HepG2 (cell line): ENCODE measurements around the gene TRAF3. TPM values are rescaled to one million over a fixed set of nuclear protein-coding genes. Genes with fewer than 3 reads are reported as not detected.

Experiments
- ARID3A ChIP-seq: IDR thresholded peaks from 2 replicates; pipeline ENCODE4 v1.6.1; 2012; ENCODE audit warnings: low read depth, low read length, improper control_type of control experiment
- JUN ChIP-seq: sonication (generic); formaldehyde crosslinking; IDR thresholded peaks from 2 replicates; pipeline ENCODE4 v1.4.0; 2020; ENCODE audit warnings: mild to moderate bottlenecking, missing genetic modification reagents
- KAT8 ChIP-seq: IDR thresholded peaks from 2 replicates; pipeline ENCODE4 v1.6.1; 2016; ENCODE audit warnings: missing genetic modification reagents, missing compliant biosample characterization
- PAWR ChIP-seq: sonication (generic); formaldehyde crosslinking; IDR thresholded peaks from 2 replicates; pipeline ENCODE4 v1.4.0; 2020; ENCODE audit warnings: missing genetic modification reagents, mild to moderate bottlenecking, borderline replicate concordance
- PCBP1 ChIP-seq: fragments of 200-400 bp; formaldehyde crosslinking; IDR thresholded peaks from 2 replicates; pipeline ENCODE4 v1.6.1; 2017; ENCODE audit warnings: mild to moderate bottlenecking, low read depth, low read length, borderline replicate concordance
- RBM22 ChIP-seq: fragments of 200-400 bp; formaldehyde crosslinking; optimal IDR thresholded peaks from 2 replicates; pipeline ENCODE3; 2017; ENCODE audit warnings: mild to moderate bottlenecking, low read length, moderate library complexity
- SMC3 ChIP-seq: IDR thresholded peaks from 2 replicates; pipeline ENCODE4 v1.6.1; 2011; ENCODE audit warnings: low read length, improper control_type of control experiment
- SP5 ChIP-seq: IDR thresholded peaks from 2 replicates; pipeline ENCODE4 v1.6.1; 2016; ENCODE audit warnings: low read depth, borderline replicate concordance
- TOPORS ChIP-seq: sonication (generic); formaldehyde crosslinking; IDR thresholded peaks from 2 replicates; pipeline ENCODE4 v1.8.0; 2023; ENCODE audit warnings: mild to moderate bottlenecking, missing genetic modification reagents
- ZBTB14 ChIP-seq: sonication (generic); formaldehyde crosslinking; IDR thresholded peaks from 2 replicates; pipeline ENCODE4 v1.4.0; 2020; ENCODE audit warnings: missing genetic modification reagents
- ZBTB7B ChIP-seq: sonication (generic); formaldehyde crosslinking; IDR thresholded peaks from 2 replicates; pipeline ENCODE4 v1.4.0; 2020; ENCODE audit warnings: missing genetic modification reagents
- ZNF333 ChIP-seq: sonication (generic); formaldehyde crosslinking; IDR thresholded peaks from 2 replicates; pipeline ENCODE4 v1.4.0; 2020; ENCODE audit warnings: mild to moderate bottlenecking, missing genetic modification reagents, borderline replicate concordance
- ZNF337 ChIP-seq: sonication (generic); formaldehyde crosslinking; IDR thresholded peaks from 2 replicates; pipeline ENCODE4 v1.5.1; 2020; ENCODE audit warnings: missing genetic modification reagents, low read depth, mild to moderate bottlenecking, borderline replicate concordance
- ZNF746 ChIP-seq: sonication (generic); formaldehyde crosslinking; IDR thresholded peaks from 2 replicates; pipeline ENCODE4 v1.8.0; 2022; ENCODE audit warnings: mild to moderate bottlenecking, missing genetic modification reagents
- ZSCAN21 ChIP-seq: sonication (generic); formaldehyde crosslinking; IDR thresholded peaks from 2 replicates; pipeline ENCODE4 v1.8.0; 2022; ENCODE audit warnings: mild to moderate bottlenecking, missing genetic modification reagents, moderate library complexity, borderline replicate concordance
- polyA plus RNA-seq, 8 experiments: library from polyadenylated mRNA; depleted of rRNA in 3 of 8; stranded (reverse) in 7 of 8; unstranded in 1 of 8; fragments of >200 nt; fragmentation: Illumina TruSeq in 4 of 8; extraction: Trizol in 4 of 8; gene quantifications; 2 replicates each; pipeline versions ENCODE4 v1.2.1 to v1.2.3, GENCODE V29; 2011 to 2016; ENCODE audit warnings: low read depth in 4 of 8, missing spikeins in 1 of 8, mixed read lengths in 1 of 8; ENCODE audit not compliant: insufficient read depth in 1 of 8
- total RNA-seq, 5 experiments: library from RNA; depleted of rRNA; stranded (reverse); fragments of >200 nt; fragmentation: Illumina TruSeq; extraction: Trizol; gene quantifications; 2 replicates each; pipeline ENCODE4 v1.2.3, GENCODE V29; 2016; ENCODE audit warnings: low read depth in 1 of 5
- TF ChIP-seq, protein P1 (sequence below): sonication (generic); formaldehyde crosslinking; IDR thresholded peaks from 2 replicates; pipeline ENCODE4 v1.4.0; 2020; ENCODE audit warnings: missing genetic modification reagents
- TF ChIP-seq, protein P2 (sequence below): sonication (generic); formaldehyde crosslinking; IDR thresholded peaks from 2 replicates; pipeline ENCODE4 v1.9.0; 2021; ENCODE audit warnings: missing genetic modification reagents, borderline replicate concordance
- TF ChIP-seq, protein P3 (sequence below): sonication (generic); formaldehyde crosslinking; IDR thresholded peaks from 2 replicates; pipeline ENCODE4 v1.4.0; 2020; ENCODE audit warnings: missing genetic modification reagents, mild to moderate bottlenecking, borderline replicate concordance

Gene TRAF3
- total and polyA plus RNA-seq, 2 of the 13 experiments (the other 11 are each of a cell fraction or from before 2014, with no cell fraction given), result 6.9 to 12.2 TPM

DNA sequence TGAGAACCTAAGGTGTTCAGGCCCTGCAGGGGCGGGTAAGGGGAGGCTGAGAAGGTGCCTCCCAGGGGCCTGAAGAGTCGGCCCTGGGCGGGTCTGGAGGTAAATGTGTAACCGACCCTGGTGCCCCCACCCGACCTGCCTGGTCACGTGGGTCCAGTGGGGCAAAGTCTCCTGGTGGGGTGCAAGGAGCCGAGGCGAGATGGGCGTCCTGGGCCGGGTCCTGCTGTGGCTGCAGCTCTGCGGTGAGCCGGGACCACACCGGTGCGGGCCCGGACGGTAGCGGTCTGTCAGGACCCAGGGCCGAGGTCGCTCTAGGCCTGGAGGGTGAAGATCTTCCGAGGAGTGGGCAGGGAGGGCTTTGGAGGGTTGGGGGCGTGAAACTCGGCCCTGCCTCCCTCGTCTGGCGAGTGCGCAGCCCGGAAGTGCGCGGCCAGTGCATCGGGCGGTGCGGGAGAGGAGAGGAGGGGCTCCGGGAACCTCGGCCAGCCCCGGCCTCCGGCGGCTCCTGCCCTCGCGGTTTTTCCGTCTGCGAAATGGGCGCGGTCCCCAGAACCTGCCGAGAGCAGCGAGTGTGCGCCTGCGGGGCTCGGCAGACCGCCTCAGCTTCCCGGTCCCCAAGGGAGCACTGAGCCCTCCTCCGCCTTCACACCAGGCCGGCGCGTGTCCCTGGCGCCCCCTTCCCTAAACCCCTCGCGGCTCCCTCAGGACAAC is 145.4 kb downstream of the TRAF3 start, which contains the start of gene AMN (continued):
- TF ChIP-seq, protein P1, sequence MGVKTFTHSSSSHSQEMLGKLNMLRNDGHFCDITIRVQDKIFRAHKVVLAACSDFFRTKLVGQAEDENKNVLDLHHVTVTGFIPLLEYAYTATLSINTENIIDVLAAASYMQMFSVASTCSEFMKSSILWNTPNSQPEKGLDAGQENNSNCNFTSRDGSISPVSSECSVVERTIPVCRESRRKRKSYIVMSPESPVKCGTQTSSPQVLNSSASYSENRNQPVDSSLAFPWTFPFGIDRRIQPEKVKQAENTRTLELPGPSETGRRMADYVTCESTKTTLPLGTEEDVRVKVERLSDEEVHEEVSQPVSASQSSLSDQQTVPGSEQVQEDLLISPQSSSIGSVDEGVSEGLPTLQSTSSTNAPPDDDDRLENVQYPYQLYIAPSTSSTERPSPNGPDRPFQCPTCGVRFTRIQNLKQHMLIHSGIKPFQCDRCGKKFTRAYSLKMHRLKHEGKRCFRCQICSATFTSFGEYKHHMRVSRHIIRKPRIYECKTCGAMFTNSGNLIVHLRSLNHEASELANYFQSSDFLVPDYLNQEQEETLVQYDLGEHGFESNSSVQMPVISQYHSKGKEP (CRISPR knock-in tag), result 0 out of 2 replicates have a peak, but pooled peaks have one; percentile 67
- TF ChIP-seq TOPORS, result peak; percentile 77; the same call in 1 of the 2 replicates
- TF ChIP-seq ZBTB7B, result peak; percentile 79
- TF ChIP-seq, protein P2, sequence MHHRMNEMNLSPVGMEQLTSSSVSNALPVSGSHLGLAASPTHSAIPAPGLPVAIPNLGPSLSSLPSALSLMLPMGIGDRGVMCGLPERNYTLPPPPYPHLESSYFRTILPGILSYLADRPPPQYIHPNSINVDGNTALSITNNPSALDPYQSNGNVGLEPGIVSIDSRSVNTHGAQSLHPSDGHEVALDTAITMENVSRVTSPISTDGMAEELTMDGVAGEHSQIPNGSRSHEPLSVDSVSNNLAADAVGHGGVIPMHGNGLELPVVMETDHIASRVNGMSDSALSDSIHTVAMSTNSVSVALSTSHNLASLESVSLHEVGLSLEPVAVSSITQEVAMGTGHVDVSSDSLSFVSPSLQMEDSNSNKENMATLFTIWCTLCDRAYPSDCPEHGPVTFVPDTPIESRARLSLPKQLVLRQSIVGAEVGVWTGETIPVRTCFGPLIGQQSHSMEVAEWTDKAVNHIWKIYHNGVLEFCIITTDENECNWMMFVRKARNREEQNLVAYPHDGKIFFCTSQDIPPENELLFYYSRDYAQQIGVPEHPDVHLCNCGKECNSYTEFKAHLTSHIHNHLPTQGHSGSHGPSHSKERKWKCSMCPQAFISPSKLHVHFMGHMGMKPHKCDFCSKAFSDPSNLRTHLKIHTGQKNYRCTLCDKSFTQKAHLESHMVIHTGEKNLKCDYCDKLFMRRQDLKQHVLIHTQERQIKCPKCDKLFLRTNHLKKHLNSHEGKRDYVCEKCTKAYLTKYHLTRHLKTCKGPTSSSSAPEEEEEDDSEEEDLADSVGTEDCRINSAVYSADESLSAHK (CRISPR knock-in tag), result no peak
- TF ChIP-seq PCBP1, result peak; percentile 95; the same call in 1 of the 2 replicates
- peak; percentile 87 for TF ChIP-seq KAT8 (CRISPR knock-in tag)
- peak; percentile 87 for TF ChIP-seq ZNF746 (CRISPR knock-in tag)
- TF ChIP-seq, protein P3, sequence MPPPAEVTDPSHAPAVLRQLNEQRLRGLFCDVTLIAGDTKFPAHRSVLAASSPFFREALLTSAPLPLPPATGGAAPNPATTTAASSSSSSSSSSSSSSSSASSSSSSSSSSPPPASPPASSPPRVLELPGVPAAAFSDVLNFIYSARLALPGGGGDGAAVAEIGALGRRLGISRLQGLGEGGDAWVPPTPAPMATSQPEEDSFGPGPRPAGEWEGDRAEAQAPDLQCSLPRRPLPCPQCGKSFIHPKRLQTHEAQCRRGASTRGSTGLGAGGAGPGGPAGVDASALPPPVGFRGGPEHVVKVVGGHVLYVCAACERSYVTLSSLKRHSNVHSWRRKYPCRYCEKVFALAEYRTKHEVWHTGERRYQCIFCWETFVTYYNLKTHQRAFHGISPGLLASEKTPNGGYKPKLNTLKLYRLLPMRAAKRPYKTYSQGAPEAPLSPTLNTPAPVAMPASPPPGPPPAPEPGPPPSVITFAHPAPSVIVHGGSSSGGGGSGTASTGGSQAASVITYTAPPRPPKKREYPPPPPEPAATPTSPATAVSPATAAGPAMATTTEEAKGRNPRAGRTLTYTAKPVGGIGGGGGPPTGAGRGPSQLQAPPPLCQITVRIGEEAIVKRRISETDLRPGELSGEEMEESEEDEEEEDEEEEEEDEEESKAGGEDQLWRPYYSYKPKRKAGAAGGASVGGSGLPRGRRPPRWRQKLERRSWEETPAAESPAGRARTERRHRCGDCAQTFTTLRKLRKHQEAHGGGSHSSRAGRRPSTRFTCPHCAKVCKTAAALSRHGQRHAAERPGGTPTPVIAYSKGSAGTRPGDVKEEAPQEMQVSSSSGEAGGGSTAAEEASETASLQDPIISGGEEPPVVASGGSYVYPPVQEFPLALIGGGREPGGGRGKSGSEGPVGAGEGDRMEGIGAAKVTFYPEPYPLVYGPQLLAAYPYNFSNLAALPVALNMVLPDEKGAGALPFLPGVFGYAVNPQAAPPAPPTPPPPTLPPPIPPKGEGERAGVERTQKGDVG (CRISPR knock-in tag), result no peak
- TF ChIP-seq JUN (CRISPR knock-in tag), result no peak
- TF ChIP-seq SMC3, result no peak
- TF ChIP-seq ZBTB14 (CRISPR knock-in tag), result peak; percentile 25; the same call in 1 of the 2 replicates
- TF ChIP-seq PAWR (CRISPR knock-in tag), result no peak
- TF ChIP-seq ARID3A, result no peak
- TF ChIP-seq ZNF337 (CRISPR knock-in tag), result 0 out of 2 replicates have a peak, but pooled peaks have one; percentile 60
- peak; percentile 81 for TF ChIP-seq SP5 (CRISPR knock-in tag)
- no peak for TF ChIP-seq RBM22
- TF ChIP-seq ZSCAN21 (CRISPR knock-in tag), result 0 out of 2 replicates have a peak, but pooled peaks have one; percentile 57
- TF ChIP-seq ZNF333, result no peak; the same call in 1 of the 2 replicates
